Occipital lobe (tissue), 2 donors: Measurements from ENCODE around the gene C16orf87. TPM values are rescaled to one million over a fixed set of nuclear protein-coding genes. Genes with fewer than 3 reads are reported as not detected.

Source experiments
- DNase-seq: peaks from one replicate; lab custom pipeline; 2025; lab: John Stamatoyannopoulos, UW
- total RNA-seq: library from RNA; depleted of rRNA; stranded (reverse); fragments of >200 nt; gene quantifications from one replicate; pipeline ENCODE4 v1.2.3, GENCODE V29; 2014

The C16orf87 gene
- total RNA-seq, 1 donor from 2014 or later = 53.3 TPM

DNA sequence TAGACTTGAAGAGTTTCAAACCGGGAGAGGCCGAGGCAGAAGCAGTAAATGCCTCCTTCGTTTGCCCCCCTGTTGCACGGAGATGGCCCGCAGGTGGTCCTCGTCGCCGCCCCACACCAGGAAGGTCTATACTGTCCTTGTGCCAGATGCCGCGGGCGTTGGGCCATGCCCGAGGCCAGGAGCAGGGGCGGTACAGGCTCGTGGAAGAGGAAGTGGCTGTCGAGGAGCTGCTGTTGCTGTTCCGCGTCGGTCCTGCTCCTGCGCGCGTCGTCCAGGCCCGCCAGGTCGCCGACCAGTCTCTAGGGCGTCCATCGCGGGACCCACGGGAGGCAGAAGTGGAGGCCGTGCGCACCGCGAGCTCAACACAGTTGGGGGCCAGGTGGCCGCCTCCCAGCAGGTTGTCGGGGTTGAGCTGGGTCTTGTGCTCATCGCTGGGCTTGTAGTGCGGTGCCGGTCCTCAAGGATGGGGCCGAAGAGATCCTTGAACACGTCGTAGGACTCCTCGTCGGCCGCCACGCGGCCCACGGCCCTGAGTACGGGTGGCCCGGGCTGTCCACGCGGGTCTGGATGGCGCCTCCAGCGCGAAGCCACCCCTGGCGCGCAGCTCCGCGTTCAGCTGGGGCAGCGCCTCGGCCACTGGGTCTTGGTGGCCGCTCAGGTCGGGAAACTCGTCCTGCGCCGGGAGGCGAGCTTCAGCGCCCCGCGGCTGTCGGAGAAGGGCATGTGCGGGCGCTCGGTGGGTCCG, 13.1 kb upstream of the C16orf87 start:
- no peak for DNase-seq

DNA sequence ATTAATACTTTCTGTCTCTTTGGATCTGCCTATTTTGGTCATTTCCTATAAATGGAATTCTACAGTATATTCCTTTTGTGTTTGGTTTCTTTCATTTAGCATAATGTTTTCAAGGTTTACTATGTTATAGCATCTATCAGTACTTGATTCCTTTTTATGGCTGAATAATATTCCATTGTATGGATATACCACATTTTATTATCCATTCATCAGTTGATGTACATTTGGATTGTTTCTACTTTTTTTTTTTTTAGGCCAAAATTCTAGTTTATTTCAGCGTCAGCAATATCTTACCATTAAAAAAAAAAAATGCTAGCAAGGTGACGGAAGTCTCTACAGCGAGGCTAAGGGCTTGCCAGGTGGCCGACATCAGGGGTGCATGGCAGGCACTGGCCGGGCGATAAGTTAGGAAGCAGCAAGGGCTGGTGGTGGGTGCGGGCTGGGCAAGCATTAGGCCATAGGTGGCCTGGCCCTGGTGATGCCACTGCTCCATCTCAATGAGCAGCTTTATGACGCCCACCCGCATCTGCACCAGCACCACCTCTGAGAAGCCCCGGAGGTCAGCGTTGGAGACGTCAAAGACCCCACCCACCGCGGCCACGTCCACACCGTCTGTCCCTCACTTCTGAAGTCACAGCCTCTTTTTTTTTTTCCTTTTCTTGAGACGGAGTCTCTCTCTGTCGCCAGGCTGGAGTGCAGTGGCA, 11.4 kb upstream of the C16orf87 start:
- no peak for DNase-seq

DNA sequence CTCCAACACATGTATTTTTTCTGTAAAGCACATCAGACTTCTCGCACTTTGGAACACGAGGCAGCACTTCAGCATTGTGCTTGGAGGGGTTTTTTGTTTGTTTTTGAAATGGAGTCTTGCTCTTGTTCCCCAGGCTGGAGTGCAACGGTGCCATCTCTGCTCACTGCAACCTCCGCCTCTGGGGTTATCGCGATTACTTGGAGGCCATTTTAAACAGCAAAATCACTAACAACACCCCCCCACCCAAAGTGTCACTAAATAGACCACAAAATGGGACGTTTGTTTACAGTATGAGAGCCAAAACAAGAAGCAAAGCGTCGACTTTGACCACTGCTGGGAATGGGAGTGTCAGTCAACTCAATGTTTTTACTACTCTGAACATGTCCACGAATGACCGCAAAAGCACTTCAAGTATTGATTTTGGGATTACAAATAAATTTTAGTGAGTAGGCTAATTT, 9.0 kb upstream of the C16orf87 start:
- DNase-seq = no peak

DNA sequence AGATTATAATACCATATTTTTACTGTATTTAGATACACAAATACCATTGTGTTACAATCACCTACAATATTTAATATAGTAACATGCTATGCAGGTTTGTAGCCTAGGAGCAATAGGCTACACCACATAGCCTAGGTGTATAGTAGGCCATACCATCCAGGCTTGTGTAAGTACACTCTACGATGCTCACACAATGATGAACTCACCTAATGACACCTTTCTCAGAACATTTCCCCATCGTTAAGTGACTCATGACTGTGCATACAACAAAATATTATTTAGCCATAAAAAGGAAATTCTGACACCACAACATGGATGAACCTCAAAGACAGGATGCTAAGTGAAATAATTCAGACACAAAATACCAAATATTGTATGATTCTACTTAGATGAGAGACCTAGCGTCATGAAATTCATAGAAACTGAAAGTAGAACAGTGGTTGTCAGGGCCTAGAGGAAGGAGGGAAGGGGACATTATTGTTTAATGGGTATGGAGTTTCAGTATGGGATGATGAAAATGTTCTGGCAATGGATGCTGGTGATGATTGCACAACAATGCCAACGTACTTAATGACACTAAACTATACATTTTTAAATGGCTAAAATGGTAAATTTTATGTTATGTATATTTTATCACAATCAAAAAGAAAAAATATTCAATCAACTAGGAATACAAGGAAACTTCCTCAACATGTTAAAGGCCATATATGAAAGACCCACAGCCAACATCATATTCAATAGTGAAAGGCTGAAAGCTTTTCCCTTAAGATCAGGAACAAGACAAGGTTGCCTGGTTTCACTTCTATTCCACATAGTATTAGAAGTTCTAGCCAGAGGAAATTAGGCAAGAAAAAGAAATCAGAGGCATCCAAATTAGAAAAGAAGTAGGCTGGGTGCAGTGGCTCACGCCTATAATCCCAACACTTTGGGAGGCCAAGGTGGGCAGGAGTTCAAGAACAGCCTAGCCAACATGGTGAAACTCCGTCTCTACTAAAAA, 5.9 kb upstream of the C16orf87 start:
- no peak for DNase-seq

DNA sequence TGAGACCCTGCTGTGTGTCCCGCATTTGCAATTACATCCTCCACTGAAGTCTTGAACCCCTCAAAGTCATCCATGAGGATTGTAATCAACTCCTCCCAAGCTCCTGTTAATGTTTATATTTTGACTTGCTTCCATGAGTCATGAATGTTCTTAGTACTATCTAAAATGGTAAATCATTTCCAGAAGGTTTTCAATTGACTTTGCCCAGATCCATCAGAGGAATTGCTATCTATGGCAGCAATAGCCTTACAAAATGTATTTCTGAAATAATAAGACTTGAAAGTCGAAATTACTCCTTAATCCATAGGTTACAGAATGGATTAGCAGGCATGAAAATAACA, 2.5 kb upstream of the C16orf87 start:
- DNase-seq = no peak

DNA sequence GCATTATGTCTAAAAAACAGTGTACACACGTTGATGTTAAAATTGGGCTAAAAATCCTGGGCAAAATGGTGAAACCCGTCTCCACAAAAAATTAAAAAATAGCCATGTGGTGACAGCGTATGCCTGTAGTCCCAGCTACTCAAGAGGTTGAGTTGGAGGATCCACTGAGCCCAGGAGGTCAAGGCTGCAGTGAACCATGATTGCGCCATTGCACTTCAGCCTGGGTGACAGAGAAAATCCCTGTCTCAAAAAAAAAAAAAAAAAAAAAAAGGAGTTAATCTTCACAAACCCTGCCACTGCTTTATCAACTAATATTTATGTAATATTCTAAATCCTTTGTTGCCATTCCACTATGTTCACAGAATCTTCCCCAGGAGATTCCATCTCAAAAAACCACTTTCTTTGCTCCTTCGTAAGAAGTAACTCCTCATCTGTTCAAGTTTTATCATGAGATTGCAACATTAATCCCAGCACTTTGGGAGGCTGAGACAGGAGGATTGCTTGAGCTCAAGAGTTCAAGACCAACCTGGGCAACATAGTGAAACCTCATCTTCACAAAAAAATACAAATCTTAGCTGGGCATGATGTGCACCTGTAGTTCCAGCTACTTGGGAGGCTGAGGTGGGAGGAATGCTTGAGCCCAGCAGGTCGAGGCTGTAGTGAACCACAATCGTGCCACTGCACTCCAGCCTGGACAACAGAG, 1.9 kb upstream of the C16orf87 start:
- no peak for DNase-seq

DNA sequence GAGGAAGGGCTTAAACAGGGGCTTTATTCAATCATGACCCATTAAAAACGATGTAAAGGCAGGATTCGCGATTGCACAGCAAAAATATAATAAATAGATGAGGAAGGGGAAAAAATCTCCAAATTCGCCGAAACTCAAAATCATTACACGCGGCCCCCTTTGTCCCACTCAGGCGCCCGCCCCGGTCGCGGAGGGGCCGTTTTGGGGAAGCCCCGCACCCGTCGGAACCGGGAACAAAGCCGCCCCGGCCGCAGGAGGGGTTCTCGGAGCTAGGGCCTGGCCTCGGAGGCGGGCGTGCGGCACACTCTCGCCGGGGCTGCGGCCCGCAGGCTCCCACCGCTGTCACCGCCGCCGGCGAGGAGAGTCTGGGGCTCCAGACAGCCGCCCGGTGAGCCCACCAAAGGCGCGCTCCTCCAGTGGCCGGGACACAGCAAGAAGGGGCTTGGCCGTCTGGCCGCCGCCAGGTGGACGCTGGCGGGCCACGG, 521 bp downstream of the C16orf87 start:
- peak; percentile 47 for DNase-seq

DNA sequence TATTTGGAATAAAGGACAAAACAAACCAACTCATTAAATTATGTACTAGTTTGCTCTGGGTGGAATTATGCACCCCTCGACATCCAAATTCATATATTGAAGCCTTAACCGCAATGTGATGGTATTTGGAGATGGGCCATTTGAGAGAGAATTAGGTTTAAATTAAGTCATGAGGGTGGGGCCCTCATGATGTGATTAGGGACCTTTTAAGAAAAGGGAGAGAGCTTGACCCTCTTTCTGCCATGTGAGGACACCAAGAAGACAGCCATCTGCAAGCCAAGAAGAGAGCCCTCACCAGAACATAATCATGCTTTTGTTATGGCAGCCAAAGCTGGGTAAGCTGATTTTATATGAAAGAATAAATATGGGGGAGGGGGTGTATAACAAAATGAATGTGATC, 2.0 kb downstream of the C16orf87 start:
- DNase-seq = no peak

DNA sequence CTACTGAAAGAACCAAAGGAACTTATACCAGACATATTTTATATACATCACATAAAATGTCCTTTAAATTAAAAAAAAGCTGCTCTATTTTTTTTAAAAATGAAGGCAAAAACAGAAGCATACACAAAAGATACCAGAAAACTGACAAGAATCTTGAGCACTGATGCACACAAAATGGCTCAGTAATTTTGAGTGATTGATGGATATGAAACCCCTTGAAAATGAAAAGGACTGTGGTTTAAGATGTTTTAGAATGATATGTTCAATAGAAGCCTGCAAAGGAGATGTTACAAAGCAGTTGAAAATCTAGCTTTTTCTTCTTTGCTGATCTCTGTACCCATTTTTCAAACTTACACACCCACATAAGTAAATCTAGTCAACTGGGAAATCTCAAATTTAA, 2.7 kb downstream of the C16orf87 start:
- DNase-seq = no peak

DNA sequence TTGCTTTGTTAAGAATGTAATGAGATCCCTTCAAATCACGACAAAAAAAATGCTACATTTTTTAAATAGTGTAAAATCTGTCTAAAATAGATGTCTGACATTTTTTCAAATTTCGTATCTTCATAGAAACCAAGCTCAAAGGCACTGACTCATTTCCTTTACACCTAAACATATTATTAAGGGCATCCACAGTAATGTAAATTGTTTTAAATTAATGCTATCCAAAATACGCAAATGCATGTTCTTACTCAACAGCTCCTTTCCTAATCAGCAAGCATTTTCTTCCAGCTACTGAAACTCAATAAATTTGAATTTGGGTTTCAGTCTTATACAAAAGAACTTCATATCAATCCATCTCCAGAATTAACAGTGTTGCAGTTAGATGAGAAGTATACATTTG, 4.3 kb downstream of the C16orf87 start:
- no peak for DNase-seq

DNA sequence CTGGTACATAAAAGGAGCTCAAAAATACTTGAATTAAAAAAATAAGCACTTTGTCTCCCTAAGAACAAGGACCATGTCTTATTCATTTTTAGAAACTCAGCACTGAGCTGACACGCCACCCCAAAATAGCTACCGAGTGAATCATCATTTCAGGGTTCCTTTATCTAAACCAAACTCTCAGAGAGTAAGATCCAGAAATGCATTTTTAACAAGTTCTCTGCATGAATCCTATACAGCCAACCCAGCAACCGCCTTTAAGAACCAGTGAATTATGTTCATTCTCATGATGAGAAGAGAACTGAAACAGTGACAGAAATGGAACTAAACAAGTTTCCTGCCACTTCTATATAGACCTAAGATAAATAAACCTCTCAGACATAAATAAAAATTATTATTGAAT, 8.7 kb downstream of the C16orf87 start:
- DNase-seq = peak; percentile 35

DNA sequence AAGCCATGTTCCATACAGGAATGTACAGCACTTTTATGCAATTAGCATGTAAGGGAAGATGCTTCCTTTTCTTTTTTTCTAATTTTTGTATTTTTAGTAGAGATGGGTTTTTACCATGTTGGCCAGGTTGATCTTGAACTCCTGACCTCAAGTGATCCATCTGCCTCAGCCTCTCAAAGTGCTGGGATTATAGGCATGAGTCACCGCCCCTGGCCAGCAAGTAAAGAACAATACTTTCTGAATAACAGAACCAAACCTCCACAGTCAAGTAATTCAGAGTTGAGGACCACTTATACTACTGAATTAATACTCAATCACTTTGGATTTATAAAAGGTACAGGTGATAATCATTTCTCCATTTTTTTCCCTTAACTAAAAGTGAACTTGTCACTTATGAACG, 13.0 kb downstream of the C16orf87 start:
- DNase-seq = no peak

DNA sequence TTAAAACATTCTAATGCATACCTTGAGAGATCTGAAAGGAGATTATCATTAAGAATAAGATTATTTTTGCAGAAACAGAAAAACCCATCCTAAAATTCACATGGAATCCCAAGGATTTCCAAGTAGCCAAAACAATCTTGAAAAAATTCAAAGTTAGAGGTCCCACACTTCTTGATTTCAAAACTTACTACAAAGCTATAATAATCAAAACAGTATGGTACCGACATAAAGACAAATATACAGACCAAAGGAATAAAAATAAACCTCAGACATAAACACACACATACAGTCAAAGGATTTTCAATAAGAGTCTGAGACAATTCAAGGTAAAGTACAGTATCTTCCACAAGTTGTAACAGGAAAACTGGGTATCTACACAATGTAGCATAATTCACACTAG, 16.2 kb downstream of the C16orf87 start:
- DNase-seq = no peak

DNA sequence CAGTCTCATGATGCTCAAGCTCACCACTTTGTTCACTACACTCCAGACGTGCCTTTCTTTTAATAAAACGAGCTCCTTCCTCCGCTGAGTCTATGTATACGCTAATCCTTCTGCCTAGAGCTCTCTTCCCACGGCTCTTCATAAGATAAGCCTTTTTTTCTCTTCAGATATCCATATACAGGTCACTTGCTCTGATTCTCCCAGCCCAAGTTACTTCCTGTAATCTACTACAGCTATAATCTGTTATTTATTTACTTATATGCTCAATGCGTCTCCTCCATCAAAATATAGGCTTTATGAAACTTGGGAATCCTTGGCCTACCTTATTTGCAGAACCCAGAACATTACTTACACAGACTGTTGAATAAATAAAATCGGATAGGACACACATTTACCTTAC, 17.4 kb downstream of the C16orf87 start:
- no peak for DNase-seq

DNA sequence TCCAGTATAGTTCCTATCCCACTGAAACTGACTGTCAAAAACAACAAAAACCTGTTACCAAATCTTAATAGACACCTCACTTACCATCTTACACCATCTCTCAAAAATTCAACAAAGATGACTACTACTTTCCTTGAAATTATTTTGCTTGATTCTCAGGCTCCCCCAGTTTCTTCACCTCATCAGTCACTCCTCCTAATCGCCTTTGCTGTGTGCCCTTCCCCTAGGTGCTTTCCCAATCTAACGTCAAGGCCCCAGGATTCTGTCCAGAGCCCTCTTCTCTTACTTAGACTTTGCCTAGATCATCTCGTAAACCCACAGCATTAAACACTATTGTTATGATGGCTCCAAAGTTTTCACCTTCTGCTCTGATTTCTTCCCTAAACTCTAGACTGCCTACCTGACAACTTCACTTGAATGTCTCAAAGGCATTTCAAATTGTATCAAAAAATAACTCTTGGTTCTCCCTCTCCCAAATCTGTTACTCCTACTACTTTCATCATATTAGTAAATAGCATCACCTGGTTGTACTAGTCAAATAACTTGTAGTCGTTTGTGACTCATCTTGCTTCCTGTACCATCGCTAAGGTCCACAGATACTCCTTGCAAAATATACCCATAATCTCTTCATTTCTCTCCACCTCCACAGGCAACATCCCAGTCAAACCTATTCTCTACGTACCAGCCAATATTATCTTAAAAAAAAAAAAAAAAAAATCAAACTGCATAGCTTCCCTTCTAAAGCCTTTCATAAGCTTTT, 18.0 kb downstream of the C16orf87 start:
- no peak for DNase-seq

DNA sequence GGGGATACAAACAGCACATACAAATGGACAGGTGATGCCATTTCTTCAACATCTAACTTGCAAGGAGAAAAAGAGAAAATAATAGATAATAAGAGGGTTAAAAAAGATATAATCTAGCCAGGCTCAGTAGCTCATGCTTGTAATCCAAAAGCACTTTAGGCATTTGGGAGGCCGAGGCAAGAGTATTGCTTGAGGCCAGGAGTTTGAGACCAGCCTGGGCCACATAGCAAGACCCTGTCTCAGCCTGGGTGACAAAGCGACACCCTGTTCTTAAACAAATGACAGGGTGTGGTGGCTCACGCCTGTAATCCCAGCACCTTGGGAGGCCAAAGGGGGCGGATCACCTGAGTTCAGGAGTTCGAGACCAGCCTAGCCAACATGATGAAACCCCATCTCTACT, 19.3 kb downstream of the C16orf87 start:
- DNase-seq = no peak

DNA sequence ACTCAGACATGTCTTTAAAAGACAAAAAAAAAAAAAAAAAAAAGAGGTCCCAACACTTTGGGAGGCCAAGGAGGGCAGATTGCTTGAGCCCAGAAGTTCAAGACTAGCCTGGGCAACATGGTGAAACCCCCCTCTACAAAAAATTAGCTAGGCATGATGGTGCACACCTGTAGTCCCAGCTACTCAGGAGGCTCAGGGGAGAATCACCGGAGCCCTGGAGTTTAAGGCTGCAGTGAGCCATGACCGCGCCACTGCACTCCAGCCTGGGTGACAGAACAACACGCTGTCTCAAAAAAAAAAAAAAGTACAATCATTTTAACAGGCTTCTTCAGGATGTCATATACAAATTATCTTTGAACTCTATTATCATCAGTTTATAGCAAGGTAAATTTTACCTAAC, 22.0 kb downstream of the C16orf87 start:
- no peak for DNase-seq

DNA sequence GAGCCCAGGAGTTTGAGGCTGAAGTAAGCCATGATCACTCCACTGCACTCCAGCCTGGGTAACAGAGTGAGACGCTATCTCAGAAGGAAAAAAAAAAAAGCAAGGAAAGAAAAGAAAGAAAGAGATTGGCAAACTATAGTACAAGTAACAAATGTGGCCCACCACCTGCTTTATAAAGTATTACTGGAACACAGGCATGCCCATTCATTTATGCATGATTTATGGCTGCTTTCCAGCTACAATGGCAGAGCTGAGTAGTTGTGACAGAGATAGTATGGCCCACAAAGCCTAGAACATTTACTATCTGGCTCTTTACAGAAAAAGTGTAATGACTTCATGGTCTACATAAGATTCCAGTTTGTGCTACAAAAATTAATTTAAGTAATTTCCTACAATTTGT, 23.6 kb downstream of the C16orf87 start:
- DNase-seq = no peak

DNA sequence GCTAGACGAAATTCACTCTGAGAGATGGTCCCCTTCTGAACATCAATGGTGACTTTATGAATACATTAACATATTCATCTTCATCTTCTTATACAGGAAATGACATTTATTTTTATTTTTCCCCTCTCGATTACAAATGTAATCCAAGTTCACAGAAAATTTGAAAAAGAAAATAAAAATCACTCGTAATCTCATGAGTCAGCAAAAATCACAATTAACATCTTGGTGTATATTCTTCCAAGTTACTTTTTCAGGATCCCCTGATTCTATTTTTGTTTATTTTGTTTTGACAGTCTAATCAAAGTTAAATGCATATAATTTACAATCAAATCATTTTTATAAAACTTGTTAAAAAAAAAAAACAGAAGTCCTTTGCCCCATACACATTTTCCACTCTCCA, 27.6 kb downstream of the C16orf87 start:
- DNase-seq = no peak

DNA sequence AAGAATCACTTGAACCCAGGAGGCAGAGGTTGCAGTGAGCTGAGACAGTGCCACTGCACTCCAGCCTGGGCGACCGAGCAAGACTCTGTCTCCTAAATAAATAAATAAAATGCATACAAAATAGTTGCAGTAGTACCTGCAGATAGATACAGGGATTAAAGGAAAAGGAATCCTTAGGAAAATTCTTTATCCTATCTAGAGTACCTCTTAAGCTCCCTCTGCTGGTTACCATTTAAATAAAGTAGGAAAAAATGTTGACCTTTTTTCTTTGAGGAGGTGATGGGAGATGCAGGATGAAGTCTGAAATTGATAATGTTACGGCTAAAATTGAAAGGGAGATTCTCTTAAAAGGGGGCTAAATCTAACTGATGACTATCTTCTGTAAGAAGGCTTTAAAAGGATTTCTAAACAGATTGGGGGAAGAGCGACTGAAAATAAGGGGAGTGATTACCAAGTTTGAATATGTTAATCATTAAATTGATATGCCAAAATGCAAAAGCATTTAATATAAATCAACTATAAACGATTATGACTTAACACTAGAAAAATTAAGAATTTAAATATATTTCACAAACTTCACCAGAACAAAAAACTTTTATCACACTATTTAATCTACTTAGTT, 29.4 kb downstream of the C16orf87 start:
- no peak for DNase-seq
